Measurements from ENCODE around the gene USP9Y.

The USP9Y gene

DNA sequence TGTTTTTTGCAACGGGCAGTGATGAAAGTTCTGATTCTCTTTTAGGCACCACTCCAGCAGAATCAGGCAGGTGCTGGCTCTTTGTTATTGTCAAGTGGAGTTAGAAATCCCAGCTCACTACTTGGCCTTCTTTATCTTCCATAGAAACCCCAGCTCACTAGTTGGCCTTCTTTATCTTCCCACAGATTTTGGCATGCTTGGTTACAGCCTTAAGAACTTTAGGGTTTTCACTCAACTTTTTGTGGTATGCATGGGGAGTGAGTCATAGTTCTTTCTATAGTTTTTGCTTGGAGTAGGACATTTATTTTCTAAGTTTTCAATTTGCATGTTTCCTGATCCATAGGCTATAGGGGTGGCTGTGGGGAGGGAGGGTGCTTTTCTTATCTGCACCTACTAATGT is 55.0 kb downstream of the USP9Y start:
- peak; percentile 27 to 36 for DNase-seq (ENCODE audit: low read depth in 2 of 2)
- TF ChIP-seq, protein P1, sequence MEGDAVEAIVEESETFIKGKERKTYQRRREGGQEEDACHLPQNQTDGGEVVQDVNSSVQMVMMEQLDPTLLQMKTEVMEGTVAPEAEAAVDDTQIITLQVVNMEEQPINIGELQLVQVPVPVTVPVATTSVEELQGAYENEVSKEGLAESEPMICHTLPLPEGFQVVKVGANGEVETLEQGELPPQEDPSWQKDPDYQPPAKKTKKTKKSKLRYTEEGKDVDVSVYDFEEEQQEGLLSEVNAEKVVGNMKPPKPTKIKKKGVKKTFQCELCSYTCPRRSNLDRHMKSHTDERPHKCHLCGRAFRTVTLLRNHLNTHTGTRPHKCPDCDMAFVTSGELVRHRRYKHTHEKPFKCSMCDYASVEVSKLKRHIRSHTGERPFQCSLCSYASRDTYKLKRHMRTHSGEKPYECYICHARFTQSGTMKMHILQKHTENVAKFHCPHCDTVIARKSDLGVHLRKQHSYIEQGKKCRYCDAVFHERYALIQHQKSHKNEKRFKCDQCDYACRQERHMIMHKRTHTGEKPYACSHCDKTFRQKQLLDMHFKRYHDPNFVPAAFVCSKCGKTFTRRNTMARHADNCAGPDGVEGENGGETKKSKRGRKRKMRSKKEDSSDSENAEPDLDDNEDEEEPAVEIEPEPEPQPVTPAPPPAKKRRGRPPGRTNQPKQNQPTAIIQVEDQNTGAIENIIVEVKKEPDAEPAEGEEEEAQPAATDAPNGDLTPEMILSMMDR (IDR thresholded peaks at IDR 0.05; ENCODE audit: low read depth, low read length), result no peak
- no peak overlapping the region for H3K4me3 ChIP-seq (replicated peaks in 1 of 2; ENCODE audit: low read depth in 2 of 2, low read length in 2 of 2)

- TF ChIP-seq, protein P1 (IDR thresholded peaks at IDR 0.05; ENCODE audit: low read depth, low read length), result no peak
- DNase-seq (ENCODE audit: low read depth in 2 of 2), result no peak
- no peak overlapping the region for H3K4me3 ChIP-seq (replicated peaks in 1 of 2; ENCODE audit: low read depth in 2 of 2, low read length in 2 of 2)
Measured at GRCh38 chrY:12765976-12766375, 64.9 kb downstream of the USP9Y start.

- TF ChIP-seq, protein P1 (IDR thresholded peaks at IDR 0.05; ENCODE audit: low read depth, low read length), result no peak
Measured at GRCh38 chrY:12784521-12784920, 83.5 kb downstream of the USP9Y start.

DNA sequence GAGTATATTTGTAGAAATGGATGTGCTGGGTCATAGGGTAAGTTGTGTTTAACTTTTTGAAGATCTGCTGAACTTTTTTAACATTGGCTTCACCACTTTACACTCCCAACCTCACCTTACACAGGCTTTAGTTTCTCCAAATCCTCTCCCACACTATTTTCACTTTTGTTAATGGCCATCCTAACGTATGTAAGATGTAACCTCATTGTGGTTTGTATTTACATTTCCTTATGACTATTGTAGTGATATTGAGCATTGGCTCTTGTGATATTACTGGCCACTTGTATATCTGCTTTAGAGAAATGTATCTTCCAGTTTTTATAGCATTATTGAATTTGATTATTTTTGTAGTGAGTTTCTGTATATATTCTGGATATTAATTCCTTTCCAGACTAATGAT is 93.0 kb downstream of the USP9Y start:
- DNase-seq (ENCODE audit: low read depth in 2 of 2), result no peak
- H3K4me3 ChIP-seq (replicated peaks in 1 of 2; ENCODE audit: low read depth in 2 of 2, low read length in 2 of 2), result no peak overlapping the region
- TF ChIP-seq, protein P1 (IDR thresholded peaks at IDR 0.05; ENCODE audit: low read depth, low read length), result no peak

More at GRCh38 chrY:12784521-12784920, 83.5 kb downstream of the USP9Y start:
- DNase-seq (ENCODE audit: low read depth in 2 of 2), result no peak
- H3K4me3 ChIP-seq (replicated peaks in 1 of 2; ENCODE audit: low read depth in 2 of 2, low read length in 2 of 2), result no peak overlapping the region

DNA sequence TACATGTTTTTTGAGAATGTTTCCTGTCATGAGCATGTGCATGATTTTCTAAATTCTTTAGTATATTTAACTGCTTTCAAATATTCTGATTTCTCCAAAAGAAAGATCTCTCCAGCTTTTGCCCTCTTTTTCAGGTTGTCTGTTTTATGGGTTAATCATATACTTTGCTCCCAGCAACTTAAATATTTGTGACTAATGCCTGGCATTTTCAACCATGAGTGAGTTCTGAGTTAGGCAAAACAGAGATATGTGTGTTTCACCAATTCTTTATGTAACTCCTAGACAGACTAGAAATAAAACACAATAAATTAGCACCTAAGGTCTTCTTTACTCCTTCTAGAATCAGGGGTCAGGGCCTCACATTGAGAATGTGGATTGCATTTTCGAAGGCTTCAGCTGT is 107.0 kb downstream of the USP9Y start:
- peak in 1 of 2 donors; percentile 22 for DNase-seq (ENCODE audit: low read depth in 2 of 2)
- H3K4me3 ChIP-seq (replicated peaks in 1 of 2; ENCODE audit: low read depth in 2 of 2, low read length in 2 of 2), result no peak overlapping the region
- TF ChIP-seq, protein P1 (IDR thresholded peaks at IDR 0.05; ENCODE audit: low read depth, low read length), result no peak

GRCh38 chrY:12809034-12809433 is 108.0 kb downstream of the USP9Y start:
- no peak overlapping the region for H3K4me3 ChIP-seq (replicated peaks in 1 of 2; ENCODE audit: low read depth in 2 of 2, low read length in 2 of 2)
- TF ChIP-seq, protein P1 (IDR thresholded peaks at IDR 0.05; ENCODE audit: low read depth, low read length), result peak; percentile 44
- DNase-seq (ENCODE audit: low read depth in 2 of 2), result peak; percentile 45 to 54

GRCh38 chrY:12823408-12823807 is 122.4 kb downstream of the USP9Y start:
- H3K4me3 ChIP-seq (replicated peaks in 1 of 2; ENCODE audit: low read depth in 2 of 2, low read length in 2 of 2), result no peak overlapping the region
- DNase-seq (ENCODE audit: low read depth in 2 of 2), result peak in 1 of 2 donors; percentile 9
- TF ChIP-seq, protein P1 (IDR thresholded peaks at IDR 0.05; ENCODE audit: low read depth, low read length), result no peak
